Stimulated activated CD8-positive, alpha-beta memory T cell treated with anti-CD3 and anti-CD28 coated beads, Interleukin-7, amount 100 ng/mL, for 48 hours (primary cell): ENCODE measurements around the gene WDR88.
"Not testable (repeated sequence)": the region's sequence is repeated elsewhere in the genome, so short reads cannot be mapped to it uniquely, and the experiment has no call there.

Experiments used
- DNase-seq, 2 donors: peaks; one replicate each; pipeline ENCODE4 v3.0.0-alpha.2; 2020; ENCODE audit warnings: low read depth in 1 of 2; ENCODE audit errors: extremely low read depth in 1 of 2

WDR88 gene

DNA sequence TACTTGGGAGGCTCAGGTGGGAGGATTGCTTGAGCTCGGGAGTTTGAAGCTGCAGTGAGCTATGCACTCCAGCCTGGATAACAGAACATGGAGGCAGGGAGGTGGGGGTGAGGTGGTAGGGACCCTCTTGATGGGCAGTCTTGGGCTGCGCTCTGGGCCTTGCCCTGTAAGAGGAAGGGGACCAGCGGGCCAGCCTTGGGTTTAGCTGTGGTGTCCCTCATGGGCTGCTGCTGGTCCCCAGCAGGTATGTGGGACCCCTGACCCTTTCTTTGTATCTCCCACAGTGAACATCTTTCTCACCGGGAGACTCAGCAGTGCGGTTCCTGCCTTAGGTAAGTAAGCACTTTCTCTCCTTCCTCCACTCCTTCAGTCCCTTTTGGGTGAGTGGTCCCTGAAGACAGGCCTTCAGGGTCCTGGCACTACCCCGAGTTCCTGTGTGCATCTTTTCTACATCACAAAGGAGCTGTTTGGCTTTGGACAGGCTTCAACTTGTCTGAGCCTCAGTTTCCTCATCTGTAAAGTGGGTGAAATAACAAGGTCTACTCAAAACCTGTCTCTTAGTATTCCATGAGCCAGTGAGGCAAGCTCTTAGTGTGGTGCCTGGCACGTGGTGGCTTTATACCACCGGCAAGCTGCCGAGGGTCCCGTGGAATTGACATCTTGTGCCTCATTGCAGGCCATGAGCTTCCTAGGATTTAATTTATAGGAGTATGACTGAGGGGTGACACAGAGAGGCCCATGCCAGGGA is 64.7 kb downstream of the WDR88 start:
- DNase-seq, result no peak

GRCh38 chr19:33197591-33198000 is 65.7 kb downstream of the WDR88 start:
- DNase-seq, result no peak

GRCh38 chr19:33198169-33198568 is 66.3 kb downstream of the WDR88 start:
- DNase-seq, result no peak

GRCh38 chr19:33199441-33200265 is 67.7 kb downstream of the WDR88 start:
- DNase-seq, result no peak

- DNase-seq, result no peak
Measured at GRCh38 chr19:33201473-33201872, 69.6 kb downstream of the WDR88 start.

GRCh38 chr19:33201886-33202545 is 70.1 kb downstream of the WDR88 start:
- DNase-seq, result no peak

DNA sequence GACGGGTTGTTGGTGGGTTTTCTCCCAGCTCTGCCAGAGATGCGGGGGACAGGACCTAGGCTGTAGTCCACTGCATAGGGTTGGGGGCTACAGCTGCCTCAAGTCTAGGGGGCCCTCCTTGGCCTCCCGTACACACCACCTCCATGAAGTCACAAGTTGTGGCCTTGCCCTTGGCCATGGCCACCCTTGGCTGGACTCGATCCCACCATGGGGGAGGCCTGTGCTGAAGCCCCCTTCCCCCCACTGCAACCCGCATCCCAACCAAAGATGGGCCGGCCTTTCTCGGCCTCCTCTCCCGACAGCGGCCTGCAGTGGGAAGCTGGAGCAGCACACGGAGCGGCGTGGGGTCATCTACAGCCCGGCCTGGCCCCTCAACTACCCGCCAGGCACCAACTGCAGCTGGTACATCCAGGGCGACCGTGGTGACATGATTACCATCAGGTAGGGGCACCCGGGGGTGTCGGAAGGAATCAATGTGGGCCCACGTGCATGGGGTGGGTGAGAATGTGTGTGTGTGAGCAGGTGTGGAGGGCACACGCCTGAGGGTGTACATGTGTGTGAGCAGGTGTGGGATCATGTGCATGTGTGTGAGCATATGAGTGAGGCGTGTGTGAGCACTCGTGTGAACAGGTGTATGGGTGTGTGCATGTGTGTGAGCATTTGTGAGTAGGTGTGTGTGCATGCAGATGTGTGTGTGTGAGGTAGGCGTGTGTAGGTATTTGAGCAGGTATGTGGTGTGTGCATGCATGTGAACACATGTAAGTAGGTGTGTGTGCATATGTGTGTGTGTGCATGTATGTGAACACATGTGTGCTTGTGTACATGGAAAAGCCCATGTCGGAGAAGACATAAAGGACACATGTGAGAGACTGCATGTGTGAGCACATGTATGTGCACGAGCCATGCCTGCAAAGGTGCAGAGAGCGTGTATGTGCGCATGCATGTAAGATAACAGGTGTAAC is 70.9 kb downstream of the WDR88 start:
- DNase-seq, result no peak

DNA sequence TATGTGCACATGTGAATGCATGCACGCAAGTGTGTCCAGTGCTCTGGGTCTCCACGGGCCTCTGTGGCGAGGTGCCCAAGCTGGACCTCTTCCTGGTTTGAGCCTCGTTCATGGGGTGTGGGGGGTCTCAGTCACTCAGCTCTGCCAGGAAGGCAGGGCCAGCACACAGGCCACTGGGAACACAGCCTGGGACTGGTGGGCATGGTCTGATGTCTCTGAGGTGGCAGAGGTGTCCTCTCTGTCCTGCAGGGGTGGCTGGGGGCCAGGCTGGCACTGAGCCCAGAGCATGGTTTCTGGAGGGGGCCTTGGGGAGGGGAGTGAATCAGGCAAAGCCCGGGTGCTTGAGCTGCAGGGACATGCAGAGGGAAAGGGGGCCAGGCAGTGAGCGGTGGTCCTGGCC is 71.6 kb downstream of the WDR88 start:
- DNase-seq, result no peak

DNA sequence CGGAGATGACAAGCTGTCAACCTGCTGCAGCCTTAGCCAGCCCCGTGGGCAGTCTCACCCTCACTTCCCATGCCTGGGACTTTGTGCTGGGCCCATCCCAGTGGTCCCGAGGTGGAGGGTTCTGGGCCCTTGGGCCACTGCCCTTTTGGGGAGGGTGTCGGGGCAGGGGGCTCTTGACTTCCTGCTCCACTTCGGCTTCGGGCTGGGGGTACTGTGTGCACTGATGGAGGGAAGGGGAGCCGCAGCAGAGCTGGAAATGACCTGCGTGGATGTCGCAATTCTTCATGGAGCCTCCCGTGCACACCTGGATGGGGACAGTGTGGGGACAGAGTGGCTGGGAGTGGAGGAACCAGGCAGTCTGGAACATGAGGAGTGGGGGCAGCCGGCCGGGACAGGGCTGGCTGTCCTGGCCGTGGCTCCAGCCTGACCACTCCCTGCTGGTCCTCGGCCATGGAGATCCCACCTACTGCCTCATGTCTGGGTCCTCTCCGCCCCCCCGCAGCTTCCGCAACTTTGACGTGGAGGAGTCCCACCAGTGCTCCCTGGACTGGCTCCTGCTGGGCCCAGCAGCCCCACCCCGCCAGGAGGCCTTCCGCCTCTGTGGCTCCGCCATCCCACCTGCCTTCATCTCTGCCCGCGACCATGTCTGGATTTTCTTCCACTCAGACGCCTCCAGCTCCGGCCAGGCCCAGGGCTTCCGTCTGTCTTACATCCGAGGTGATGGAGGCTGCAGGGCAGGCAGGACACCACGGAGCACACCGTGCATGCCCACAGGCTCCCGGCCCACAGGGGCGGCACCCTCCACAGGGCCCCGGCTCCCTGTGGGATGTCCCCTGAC is 72.4 kb downstream of the WDR88 start:
- no peak for DNase-seq

GRCh38 chr19:33205110-33205509 is 73.2 kb downstream of the WDR88 start:
- DNase-seq, result no peak

DNA sequence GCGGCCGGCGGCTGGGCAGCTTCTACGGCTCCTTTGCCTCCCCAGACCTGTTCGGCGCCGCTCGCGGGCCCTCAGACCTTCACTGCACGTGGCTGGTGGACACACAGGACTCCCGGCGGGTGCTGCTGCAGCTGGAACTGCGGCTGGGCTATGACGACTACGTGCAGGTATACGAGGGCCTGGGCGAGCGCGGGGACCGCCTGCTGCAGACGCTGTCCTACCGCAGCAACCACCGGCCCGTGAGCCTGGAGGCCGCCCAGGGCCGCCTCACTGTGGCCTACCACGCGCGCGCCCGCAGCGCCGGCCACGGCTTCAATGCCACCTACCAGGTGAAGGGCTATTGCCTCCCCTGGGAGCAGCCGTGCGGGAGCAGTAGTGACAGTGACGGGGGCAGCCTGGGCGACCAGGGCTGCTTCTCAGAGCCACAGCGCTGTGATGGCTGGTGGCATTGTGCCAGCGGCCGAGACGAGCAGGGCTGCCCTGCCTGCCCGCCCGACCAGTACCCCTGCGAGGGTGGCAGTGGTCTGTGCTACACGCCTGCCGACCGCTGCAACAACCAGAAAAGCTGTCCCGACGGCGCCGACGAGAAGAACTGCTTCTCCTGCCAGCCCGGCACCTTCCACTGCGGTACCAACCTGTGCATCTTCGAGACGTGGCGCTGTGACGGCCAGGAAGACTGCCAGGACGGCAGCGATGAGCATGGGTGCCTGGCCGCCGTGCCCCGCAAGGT is 73.8 kb downstream of the WDR88 start:
- DNase-seq, result no peak

DNA sequence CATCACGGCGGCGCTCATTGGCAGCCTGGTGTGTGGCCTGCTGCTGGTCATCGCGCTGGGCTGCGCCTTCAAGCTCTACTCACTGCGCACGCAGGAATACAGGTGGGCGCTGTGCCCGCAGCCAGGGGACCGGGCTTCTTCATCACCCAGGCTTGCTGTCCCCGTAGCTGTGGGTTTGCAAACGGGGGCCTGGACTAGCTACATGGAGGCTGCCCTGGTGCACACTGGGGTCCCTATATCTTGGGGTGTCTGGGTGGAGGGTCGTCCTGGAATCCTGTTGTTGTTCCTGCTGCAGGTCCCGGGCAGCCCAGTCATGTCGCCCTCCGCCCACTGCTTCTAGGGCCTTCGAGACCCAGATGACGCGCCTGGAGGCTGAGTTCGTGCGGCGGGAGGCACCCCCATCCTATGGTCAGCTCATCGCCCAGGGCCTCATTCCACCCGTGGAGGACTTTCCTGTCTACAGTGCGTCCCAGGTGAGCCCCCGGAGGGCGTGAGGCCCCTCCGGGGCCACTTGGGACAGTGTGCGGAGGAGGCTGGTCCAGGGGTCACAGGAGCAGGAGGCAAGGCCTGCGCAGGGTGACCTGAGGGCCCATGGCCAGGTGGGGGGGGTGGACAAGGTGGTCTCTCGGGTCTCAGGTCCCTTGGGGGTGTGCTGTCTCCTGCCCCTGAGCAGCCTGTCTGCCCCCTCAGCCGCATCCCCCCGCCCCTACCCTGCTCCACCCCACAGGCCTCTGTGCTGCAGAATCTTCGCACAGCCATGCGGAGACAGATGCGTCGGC is 74.5 kb downstream of the WDR88 start:
- no peak for DNase-seq

DNA sequence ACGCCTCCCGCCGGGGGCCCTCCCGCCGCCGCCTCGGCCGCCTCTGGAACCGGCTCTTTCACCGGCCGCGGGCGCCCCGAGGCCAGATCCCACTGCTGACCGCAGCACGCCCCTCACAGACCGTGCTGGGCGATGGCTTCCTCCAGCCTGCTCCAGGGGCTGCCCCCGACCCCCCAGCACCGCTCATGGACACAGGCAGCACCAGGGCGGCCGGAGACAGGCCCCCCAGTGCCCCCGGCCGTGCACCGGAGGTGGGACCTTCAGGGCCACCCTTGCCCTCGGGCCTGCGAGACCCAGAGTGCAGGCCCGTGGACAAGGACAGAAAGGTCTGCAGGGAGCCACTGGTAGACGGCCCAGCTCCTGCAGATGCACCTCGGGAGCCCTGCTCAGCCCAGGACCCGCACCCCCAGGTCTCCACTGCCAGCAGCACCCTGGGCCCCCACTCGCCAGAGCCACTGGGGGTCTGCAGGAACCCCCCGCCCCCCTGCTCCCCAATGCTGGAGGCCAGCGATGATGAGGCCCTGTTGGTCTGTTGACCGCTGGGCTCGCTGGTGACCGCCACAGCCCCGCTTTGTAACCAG is 75.2 kb downstream of the WDR88 start:
- DNase-seq, result no peak

GRCh38 chr19:33207903-33208302 is 76.0 kb downstream of the WDR88 start:
- no peak for DNase-seq

DNA sequence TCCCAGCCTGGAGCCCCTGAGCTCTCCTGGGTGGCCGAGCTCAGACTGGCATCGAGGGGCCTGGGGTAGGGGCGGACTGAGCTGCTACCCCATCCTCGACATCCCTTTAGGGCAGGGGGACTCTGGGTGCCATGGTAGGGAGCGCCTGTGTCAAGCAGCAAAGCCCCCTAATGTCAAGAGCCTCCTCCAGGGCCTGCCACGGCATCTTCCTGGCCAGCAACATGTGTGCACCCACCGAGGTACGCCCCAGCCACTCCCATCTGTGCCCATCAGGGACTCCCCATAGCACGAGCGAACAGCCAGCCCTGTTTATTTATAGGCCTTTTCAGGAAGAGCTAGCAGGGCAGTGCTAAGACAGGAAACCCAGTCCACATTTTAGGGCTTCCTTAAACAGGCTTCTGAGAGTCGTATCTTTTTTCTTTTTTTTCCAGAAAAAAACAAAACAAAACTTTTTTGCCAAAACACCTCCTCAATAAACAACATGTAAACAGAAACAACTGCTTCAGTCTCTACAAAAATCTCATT is 76.5 kb downstream of the WDR88 start:
- no peak for DNase-seq

GRCh38 chr19:33208904-33209849 is 77.3 kb downstream of the WDR88 start:
- no peak for DNase-seq

- not testable (repeated sequence) for DNase-seq
Measured at GRCh38 chr19:33209850-33210230, 77.9 kb downstream of the WDR88 start.
